CD4-positive, alpha-beta T cell (primary cell): Measurements from ENCODE around the gene RASSF10. TPM values are rescaled to one million over a fixed set of nuclear protein-coding genes. Genes with fewer than 3 reads are reported as not detected.

Source experiments
- ATAC-seq: fragments of 200-7000 bp; cut with Tn5 transposase; one replicate; pipeline ENCODE4 v1.10.0; 2022; ENCODE audit warnings: mild to moderate bottlenecking; ENCODE audit not compliant: poor library complexity
- CTCF ChIA-PET: fragments of 350-600 bp; sonication (Branson Sonifier 250); formaldehyde crosslinking; loops from one replicate; lab custom pipeline; 2021; ENCODE audit warnings: antibody characterized with exemption, inconsistent platforms; lab: Charles Lee
- POLR2A ChIA-PET: fragments of 350-600 bp; sonication (Branson Sonifier 250); formaldehyde crosslinking; loops from one replicate; lab custom pipeline; 2021; ENCODE audit warnings: antibody characterized with exemption, inconsistent platforms; lab: Charles Lee
- DNase-seq, 14 experiments: peaks; one replicate each; pipeline ENCODE4 v3.0.0-alpha.2; 2013 to 2020; ENCODE audit warnings: mixed read lengths in 2 of 14
- H3K27ac ChIP-seq, 2 donors: one replicate each; pipeline versions ENCODE4 v1.5.1 to v1.7.0; 2013; ENCODE audit warnings: low read length in 2 of 2, low read depth in 1 of 2, mild to moderate bottlenecking in 1 of 2
- H3K27me3 ChIP-seq, 2 experiments: 1 replicate in 1 of 2; 2 replicates in 1 of 2; pipeline versions ENCODE4 v1.6.1 to v1.7.0; 2013; ENCODE audit warnings: low read length in 2 of 2, control low read depth in 1 of 2, mild to moderate bottlenecking in 1 of 2, moderate library complexity in 1 of 2; ENCODE audit not compliant: insufficient read depth in 2 of 2, control insufficient read depth in 1 of 2
- H3K36me3 ChIP-seq: one replicate; pipeline ENCODE4 v1.6.1; 2013; ENCODE audit warnings: low read length, control low read depth; ENCODE audit not compliant: insufficient read depth
- H3K4me1 ChIP-seq: one replicate; pipeline ENCODE4 v1.6.1; 2013; ENCODE audit warnings: low read length, control low read depth; ENCODE audit not compliant: insufficient read depth
- H3K4me3 ChIP-seq: one replicate; pipeline ENCODE4 v1.5.1; 2013; ENCODE audit warnings: mild to moderate bottlenecking, low read length, moderate library complexity
- H3K9me3 ChIP-seq, 2 experiments: 1 replicate in 1 of 2; 2 replicates in 1 of 2; pipeline versions ENCODE4 v1.6.1 to v1.7.0; 2013; ENCODE audit warnings: low read length in 2 of 2, mild to moderate bottlenecking in 2 of 2, control low read depth in 1 of 2, moderate library complexity in 1 of 2; ENCODE audit not compliant: control insufficient read depth in 1 of 2, insufficient read depth in 1 of 2
- H3K27ac Mint-ChIP-seq: one replicate; pipeline ENCODE4 v1.8.0; 2020; ENCODE audit warnings: mixed read lengths
- H3K27me3 Mint-ChIP-seq: one replicate; pipeline ENCODE4 v1.8.0; 2021; ENCODE audit warnings: mixed read lengths
- H3K36me3 Mint-ChIP-seq: one replicate; pipeline ENCODE4 v1.8.0; 2021; ENCODE audit warnings: low read depth, mixed read lengths
- H3K4me1 Mint-ChIP-seq: one replicate; pipeline ENCODE4 v1.8.0; 2021; ENCODE audit warnings: low read depth, mixed read lengths
- H3K4me3 Mint-ChIP-seq: one replicate; pipeline ENCODE4 v1.8.0; 2020; ENCODE audit warnings: mild to moderate bottlenecking, mixed read lengths
- H3K9me3 Mint-ChIP-seq: one replicate; pipeline ENCODE4 v1.8.0; 2020; ENCODE audit warnings: mixed read lengths
- CTCF ChIP-seq: fragments of 200-600 bp; IDR thresholded peaks from one replicate; pipeline ENCODE4 v1.8.0; 2022; ENCODE audit warnings: antibody characterized with exemption, mild to moderate bottlenecking
- intact Hi-C, 2 experiments: fragments of 100-400 bp; cut with DNase I in 1 of 2; cut with micrococcal nuclease in 1 of 2; formaldehyde crosslinking; loops; one replicate each; pipeline versions ENCODE4 v1.15.1 to v1.9.0; 2023 to 2025; cut with DNase I, micrococcal nuclease
- total RNA-seq, 174 experiments: library from RNA in 2 of 174; stranded (reverse) in 2 of 174; gene quantifications; one replicate each; pipeline ENCODE4 v1.2.3 and lab custom pipeline; 2021 to 2026

RASSF10 gene
- total RNA-seq, 2 experiments from 2014 or later: not detected

DNA sequence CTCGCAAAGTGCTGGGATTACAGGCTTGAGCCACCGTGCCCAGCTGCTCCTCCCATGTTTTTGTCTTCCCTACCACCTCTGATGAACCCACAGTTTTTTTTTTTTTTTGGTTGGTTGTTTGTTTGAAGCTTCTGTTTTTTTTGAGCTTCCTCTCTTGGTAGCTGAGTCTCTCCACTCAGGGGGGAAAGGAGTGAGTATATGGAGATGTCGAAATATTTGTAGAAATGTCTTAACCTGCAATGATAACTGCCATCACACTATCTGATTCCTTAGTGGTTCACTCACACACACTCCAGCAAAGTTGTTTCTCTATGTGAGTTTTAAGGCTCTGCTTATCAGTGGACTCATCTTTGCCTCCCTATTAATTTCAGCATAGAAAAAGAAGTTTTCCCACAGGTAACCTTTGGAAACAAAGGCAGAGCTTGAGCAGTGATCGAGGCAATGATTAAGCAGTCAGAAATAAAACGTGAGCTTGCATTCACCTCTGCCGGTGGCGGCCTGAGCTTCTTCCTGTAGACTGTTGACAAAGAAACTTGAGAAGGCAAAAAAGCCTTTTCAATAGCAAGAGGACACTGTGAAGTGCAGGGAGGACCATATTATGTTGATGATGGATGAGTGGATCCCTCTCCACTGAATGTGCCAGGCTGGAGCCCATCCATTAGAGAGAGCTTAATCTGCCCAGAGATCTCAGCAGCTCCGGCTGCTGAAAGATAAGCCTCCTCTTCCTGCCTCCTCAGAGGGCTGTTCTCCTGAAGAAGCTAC is 29.0 kb upstream of the RASSF10 start:
- H3K27me3 ChIP-seq: peaks cover 5 to 6% of the 10 kb centered on the region in 2 experiments
- Mint-ChIP-seq H3K36me3 (no peaks in the 10 kb centered on the region), H3K27ac (no peak overlapping the region), H3K9me3 (no peaks in the 10 kb centered on the region), H3K27me3 (peaks cover 23% of the 10 kb centered on the region), H3K4me3 (no peak overlapping the region), H3K4me1 (no peaks in the 10 kb centered on the region)
- no peak for ATAC-seq
- no peak overlapping the region for H3K4me3 ChIP-seq
- DNase-seq: no peak
- ChIA-PET CTCF (interaction anchor here (1.1 to 1.6 kb wide), 3 partner anchors 10 to 16 kb away, joined by 3 read pairs; no protein-coding TSS in a partner anchor), POLR2A (no interaction called here)
- no peaks in the 10 kb centered on the region for H3K9me3 ChIP-seq
- H3K36me3 ChIP-seq: no peaks in the 10 kb centered on the region
- TF ChIP-seq CTCF: no peak
- H3K27ac ChIP-seq: no peak overlapping the region
- no peaks in the 10 kb centered on the region for H3K4me1 ChIP-seq
- intact Hi-C loops: no loop called here

- ATAC-seq (no peak), DNase-seq (no peak)
- TF ChIP-seq CTCF: no peak
- Mint-ChIP-seq H3K36me3 (no peaks in the 10 kb centered on the region), H3K27me3 (peaks cover 40% of the 10 kb centered on the region), H3K9me3 (no peaks in the 10 kb centered on the region), H3K4me1 (no peaks in the 10 kb centered on the region), H3K27ac (no peak overlapping the region), H3K4me3 (no peak overlapping the region)
- H3K4me1 ChIP-seq: no peaks in the 10 kb centered on the region
- POLR2A ChIA-PET: no interaction called here
- CTCF ChIA-PET: no interaction called here
- peaks cover 0 to 9% of the 10 kb centered on the region in 2 experiments for H3K27me3 ChIP-seq
- H3K27ac ChIP-seq: no peak overlapping the region
- no peaks in the 10 kb centered on the region for H3K9me3 ChIP-seq
- no peak overlapping the region for H3K4me3 ChIP-seq
- intact Hi-C loops: no loop called here
- H3K36me3 ChIP-seq: no peaks in the 10 kb centered on the region
Measured at GRCh38 chr11:12981676-12982522, 27.2 kb upstream of the RASSF10 start.

DNA sequence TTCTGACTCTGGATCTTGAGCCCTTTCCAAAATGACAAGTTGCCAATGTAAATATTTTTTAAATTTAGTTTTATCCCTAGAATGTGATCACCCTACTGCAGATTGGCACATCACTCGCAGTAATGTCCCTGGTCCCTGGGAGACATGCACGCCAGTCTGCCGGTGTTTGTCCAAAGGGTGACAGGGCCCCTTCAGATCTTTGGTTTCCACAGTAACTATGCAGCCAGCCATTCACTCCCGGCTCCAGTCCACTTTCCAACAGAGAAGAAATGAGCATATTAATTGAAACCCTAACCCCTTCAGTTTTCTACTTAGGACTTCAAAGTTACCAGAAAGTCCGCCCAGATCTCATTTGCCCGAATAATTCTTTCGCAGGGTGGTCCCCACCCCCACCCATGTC is 25.8 kb upstream of the RASSF10 start:
- Mint-ChIP-seq H3K36me3 (no peaks in the 10 kb centered on the region), H3K4me1 (no peaks in the 10 kb centered on the region), H3K27ac (no peak overlapping the region), H3K27me3 (peaks cover 38% of the 10 kb centered on the region), H3K4me3 (no peak overlapping the region), H3K9me3 (no peaks in the 10 kb centered on the region)
- intact Hi-C loops: no loop called here
- TF ChIP-seq CTCF: no peak
- DNase-seq (no peak), ATAC-seq (no peak)
- Histone ChIP-seq H3K4me3 (no peak overlapping the region), H3K36me3 (no peaks in the 10 kb centered on the region), H3K27me3 (peaks cover 0 to 12% of the 10 kb centered on the region in 2 experiments), H3K4me1 (no peaks in the 10 kb centered on the region), H3K27ac (no peak overlapping the region), H3K9me3 (no peaks in the 10 kb centered on the region)
- CTCF ChIA-PET: no interaction called here
- POLR2A ChIA-PET: no interaction called here
